ENCODE measurements around the gene SKI.
"Not testable (repeated sequence)": the region's sequence is repeated elsewhere in the genome, so short reads cannot be mapped to it uniquely, and the experiment has no call there.

SKI gene

GRCh38 chr1:2231532-2232254 lies 3.6 kb downstream of the SKI start:
- peak; percentile 74 to 84 for DNase-seq

- DNase-seq = no peak
These were observed 4.3 kb downstream of the SKI start for GRCh38 chr1:2232255-2232915.

- no peak for DNase-seq
These were observed 4.9 kb downstream of the SKI start for GRCh38 chr1:2232916-2233438.

GRCh38 chr1:2233468-2233867 lies 5.3 kb downstream of the SKI start:
- no peak for DNase-seq

GRCh38 chr1:2233997-2234761 lies 6.1 kb downstream of the SKI start:
- peak; percentile 64 for DNase-seq

GRCh38 chr1:2234762-2235113 lies 6.6 kb downstream of the SKI start:
- DNase-seq = no peak

- no peak for DNase-seq
These were observed 7.3 kb downstream of the SKI start for GRCh38 chr1:2235300-2235998.

- DNase-seq = peak in 1 of 2 donors; percentile 46
These were observed 8.9 kb downstream of the SKI start for GRCh38 chr1:2236695-2237677.

- no peak for DNase-seq
These were observed 9.7 kb downstream of the SKI start for GRCh38 chr1:2237773-2238172.

- DNase-seq = no peak
These were observed 10.4 kb downstream of the SKI start for GRCh38 chr1:2238361-2239012.

GRCh38 chr1:2239013-2239370 lies 10.9 kb downstream of the SKI start:
- DNase-seq = no peak

GRCh38 chr1:2239384-2239985 lies 11.4 kb downstream of the SKI start:
- no peak for DNase-seq

- peak in 1 of 2 donors; percentile 50 for DNase-seq
These were observed 12.4 kb downstream of the SKI start for GRCh38 chr1:2240270-2241156.

- no peak for DNase-seq
These were observed 13.7 kb downstream of the SKI start for GRCh38 chr1:2241820-2242219.

GRCh38 chr1:2242814-2243725 lies 15.0 kb downstream of the SKI start:
- DNase-seq = no peak

- DNase-seq = not testable (repeated sequence)
These were observed 18.9 kb downstream of the SKI start for GRCh38 chr1:2247045-2247394.

- no peak for DNase-seq
These were observed 19.6 kb downstream of the SKI start for GRCh38 chr1:2247760-2248126.

- no peak for DNase-seq
These were observed 20.2 kb downstream of the SKI start for GRCh38 chr1:2248127-2248826.

Measured in stimulated activated CD4-positive, alpha-beta T cell treated with anti-CD3 and anti-CD28 coated beads, Interleukin-2, amount 100 ng/mL, for 24 hours (primary cell).